NCI-H2196 treated with DMSO at 0.1 percent for 48 hours (cell line): ENCODE results near the gene ETFB.

Experiments
- DNase-seq: peaks from one replicate; lab custom pipeline; 2025; ENCODE audit not compliant: unreplicated experiment; lab: John Stamatoyannopoulos, UW

ETFB gene

DNA sequence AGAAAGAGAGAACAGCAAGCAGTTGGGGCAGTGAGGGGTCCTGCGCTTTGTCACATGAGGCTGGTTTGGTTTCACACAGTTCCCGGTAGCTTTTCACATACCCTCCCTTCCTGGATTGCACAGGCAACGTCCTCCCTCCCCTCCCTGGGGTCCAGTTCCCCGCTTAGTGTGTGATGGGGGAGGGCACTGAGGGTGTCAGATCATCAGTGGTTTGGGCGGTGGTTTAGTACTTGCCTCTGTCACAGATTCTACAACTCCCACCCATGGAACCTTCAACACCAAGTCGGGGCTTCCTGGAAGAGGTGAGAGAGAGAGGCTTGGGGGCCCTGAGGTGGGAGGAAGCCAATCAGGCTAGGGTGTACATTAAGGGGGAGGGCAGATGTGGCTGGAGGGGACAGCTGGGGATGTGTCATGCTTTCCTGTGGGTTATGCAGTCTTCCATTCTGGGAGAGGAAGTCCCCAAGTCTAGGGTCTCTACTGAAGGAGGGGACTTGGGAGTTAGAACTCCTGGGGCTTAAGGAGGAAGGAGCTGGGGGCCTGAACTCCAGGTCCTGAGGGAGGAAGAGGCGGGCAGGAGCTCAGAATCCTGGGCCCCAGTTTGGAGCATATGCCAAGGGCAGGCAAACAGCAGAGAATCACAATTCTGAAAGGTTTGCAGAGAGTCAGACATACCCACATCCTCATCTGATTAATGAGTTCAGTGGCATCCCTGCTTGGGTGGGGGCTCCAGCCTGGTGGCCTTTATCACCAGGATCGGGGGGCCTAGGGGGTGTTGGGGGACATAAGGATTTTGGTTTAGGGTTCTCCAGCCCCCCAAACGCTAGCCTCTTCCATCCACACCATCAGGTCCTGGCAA, 6.7 kb upstream of the ETFB start, which contains the start of gene NKG7:
TSS of gene NKG7 (minus strand) at position 6 of the 856 bp plus-strand sequence. CDS start 119 bp downstream, outside the sequence.
- no peak for DNase-seq

DNA sequence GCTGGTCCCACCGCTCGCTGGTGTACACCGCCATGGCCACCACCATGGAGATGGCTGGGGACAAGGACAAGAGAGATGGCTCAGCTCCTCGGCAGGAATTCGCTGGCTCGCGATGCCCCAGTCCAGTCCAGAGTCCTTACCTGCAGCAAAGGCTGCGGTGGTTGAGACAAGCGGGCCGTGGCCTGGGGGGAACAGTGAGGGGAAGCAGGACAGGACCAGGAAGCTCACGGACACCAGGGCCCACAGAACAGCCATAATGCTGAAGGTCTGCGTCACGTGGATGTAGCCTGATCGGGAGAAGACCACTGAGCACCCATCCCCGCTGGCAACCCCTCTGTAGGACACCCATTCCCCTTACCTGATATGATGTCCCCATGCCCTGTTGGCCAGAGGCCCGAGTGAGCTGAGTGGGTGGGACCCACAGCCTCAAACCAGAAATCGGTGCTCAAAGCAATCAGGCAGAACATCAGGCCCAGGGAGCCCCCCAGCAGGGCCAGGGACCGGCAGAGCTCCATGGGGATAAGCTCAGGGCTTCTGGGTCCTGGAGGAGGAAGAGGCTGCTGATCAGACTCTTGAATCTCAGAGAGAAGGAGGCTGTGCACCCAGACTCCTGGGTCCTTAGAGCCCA, 5.9 kb upstream of the ETFB start:
- DNase-seq = no peak

DNA sequence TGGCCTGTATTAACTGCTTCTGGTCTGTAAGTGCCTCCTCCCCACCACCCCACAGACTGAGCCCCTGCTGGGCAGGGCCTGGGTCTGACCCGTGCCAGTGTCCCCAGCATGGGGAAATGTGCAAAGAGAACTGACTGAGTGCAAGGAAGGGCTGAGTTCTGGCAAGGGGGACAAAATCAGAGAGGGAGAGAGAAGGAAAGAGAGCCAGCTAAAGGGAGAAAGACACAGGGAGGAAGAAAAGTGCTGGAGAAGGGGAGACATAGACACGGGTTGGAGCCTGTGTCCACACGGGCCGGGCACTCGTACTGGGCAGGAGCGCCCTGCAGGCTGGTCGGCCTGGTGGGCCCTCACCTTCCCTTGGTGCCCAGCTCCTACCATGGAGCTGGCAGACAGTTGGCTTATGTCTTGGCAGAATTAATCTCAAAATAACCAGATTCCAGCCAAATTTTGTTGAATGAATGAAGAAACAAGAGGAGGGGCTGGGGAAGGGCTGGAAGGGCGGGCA, 5.0 kb upstream of the ETFB start:
- DNase-seq = no peak

DNA sequence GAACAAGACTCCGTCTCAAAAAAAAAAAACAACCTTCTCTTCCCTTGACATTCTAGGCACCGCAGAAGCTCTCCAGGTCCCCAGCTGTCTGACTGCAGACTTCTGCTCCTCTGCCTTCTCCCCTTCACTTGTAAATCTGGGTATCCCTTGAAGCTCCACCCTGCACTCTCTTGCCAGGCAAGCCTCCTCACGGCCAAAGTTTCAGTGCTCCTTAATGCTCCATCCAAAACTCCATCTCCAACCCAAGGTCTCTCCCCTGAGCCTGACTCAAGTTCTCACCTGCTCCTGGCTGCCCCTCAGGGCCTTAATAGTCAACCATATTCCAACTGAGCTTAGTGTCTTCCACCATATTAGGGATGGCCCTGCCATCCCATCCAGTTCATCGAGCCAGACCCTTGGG, 4.0 kb upstream of the ETFB start:
- no peak for DNase-seq

DNA sequence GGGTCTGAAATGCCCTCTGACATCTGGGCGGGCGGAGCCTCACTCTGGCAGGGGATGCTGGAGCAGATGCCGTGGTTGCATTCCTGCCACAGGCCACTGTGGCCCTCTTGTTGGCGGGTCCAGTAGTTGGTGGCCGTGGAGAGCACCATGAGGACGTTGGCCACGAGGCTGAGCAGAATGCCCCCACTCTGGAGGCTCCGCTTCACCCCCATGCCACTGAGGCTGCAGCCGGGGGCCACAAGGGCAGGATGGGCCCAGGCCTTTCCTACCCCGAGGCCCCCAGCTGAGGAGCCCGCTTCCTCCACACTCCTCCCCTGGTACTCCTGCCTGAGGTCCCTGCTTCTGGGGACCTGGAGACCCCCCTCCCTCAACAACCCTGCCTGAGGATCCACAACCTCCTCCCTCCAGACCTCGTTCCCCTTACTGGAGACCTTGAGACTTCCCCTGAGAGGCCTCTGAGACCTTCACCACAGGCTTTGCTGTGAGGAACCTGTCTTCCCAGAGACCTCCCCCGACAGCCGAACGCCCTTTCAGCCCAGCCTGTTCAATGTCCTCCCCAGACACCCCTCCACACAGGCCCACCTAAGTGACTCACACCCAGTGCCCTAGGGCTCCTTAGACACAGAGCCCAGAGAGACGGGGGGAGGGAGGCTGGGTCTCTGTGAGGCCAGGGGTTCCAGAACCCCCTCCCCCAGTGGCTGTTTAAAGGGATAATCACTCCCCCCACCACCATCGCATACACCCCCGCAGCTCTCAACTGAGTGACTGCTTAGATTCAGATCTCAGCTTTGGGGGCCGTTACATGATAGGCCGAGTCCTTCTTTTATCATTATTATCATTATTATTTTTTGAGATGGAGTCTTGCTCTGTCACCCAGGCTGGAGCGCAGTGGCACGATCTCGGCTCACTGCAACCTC, 2.4 kb upstream of the ETFB start, which contains the start of gene CLDND2:
TSS of gene CLDND2 (minus strand) at position 638 of the 917 bp plus-strand sequence. CDS start at position 212, 426 bp downstream.
- DNase-seq = no peak

DNA sequence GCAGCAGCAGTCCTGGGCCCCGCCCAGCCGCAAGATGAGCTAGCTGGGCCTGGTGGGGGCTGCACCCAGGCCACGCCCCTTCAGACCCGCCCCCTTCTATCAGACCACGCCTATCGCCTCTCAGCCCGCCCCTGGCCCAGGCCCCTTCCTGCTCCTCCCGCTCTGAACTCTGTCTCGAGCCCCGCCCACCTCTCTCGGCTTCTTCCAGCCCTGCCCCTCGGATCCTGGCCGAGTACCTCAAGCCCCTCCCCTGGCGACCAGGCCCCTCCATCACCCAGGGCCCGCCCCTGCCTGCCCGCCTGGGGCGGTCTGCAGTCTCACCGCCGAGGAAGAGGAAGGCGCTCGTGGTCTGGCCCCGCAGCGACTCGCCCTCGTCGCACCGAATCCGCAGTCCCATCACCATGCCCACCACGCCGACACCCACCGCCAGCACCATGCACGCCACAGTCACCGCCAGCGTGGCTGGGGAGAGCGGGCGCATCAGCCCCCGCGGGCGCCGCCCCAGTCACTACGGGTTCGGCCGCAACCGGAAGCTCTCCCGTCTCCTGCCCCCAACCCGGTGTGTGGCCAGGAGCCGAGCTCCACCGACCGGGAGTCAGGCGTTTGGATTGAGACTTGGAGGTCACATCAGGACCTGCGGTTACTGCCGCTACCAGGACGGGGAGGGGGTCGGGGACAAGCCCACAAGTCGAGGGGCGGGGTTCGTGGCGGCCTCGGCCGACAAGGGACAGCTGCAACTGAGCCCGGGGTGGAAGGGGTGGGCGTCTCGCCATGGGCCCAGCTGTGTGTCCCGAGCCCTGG, 1.6 kb upstream of the ETFB start:
- no peak for DNase-seq

DNA sequence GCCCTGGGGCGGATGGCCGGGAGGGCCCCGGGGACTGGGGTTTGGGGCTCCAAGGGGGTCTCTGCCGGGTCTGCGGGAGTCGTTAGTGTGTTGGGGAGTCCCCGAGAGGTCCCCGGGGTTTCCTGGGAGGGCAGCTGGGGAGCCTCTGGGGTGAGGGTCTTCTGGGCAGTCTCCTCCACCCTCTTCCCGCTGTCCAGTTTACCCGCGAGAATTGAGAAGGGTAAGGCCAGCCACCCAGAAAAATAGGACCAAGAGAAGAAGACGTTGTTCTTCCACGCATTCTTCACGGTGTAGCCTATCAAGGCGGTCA, 1.0 kb upstream of the ETFB start:
- no peak for DNase-seq

DNA sequence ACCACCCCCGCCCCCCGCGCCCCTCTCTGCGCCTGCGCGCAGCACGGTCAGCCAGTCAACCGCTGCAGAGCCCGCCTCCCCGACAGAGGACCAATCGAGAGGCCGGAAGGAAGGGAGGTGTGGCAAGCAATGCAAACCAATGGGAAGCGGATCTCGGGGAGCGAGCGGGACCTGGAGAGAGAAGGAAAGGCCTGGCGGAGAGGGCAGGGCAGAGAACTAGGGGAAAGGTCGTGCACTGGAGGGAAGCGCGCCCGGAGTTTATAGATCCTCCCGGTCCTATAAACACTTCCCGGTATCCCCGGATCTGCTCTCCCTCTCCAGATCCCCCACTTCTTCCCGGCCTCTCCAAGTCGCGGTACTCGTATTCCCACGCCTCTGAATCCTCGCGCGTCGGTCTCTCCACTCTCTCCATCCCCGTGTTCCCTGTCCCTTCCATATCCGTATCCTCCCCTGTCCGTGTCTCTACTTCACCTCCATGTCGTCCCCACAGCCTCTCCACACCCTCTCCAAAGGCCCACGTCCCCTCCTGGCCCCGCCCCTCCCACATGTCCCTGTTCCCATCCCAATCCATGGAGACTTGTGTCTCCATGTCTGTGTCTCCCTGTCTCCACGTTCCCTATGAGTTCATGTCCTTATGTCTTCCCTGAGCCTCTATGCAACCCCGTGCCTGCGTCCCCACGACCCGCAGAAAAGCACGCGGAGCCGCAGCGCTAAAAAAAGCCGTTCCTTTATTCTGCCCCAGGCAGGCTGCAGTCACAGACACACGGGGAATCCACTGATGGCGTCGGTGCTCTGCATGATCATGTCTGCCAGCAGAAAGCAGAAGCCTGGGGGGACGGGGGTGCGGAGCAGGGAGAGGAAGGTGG, 434 bp upstream of the ETFB start:
- DNase-seq = no peak

DNA sequence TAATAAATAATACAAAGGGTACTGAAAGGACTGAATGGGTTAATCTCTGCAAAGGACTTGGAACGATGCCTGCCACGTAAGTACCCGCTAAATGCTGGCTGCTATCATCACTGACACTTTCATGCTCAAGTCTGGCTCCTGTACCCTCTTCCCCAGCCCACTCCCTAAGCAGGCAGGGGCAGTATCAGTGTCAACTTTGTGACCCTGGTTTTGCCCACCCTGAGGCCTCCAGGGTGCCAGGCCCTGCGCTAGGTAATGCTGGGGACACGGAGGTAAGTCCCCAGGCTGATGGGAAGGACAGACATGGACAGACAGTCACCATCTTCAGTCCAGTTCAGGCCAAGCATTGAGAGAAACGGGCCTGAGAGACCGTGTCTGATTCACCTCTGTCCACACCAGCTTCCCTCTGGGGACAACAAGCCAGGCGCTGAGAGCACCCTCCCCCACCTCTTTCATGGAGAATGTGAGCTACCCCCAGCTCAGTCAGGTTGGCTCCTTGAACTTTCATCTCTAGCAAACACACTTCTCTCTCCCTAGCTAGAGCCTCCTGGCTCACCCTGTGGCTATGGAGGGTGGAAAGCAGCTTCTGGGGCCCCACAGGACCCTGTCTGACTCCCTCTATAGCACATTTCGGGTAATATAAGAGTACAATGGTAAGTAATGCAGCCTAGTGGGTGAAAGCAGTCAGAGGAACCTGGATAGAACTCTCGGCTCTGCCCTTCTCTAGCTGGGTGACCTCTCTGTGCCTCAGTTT, 800 bp downstream of the ETFB start:
- no peak for DNase-seq

DNA sequence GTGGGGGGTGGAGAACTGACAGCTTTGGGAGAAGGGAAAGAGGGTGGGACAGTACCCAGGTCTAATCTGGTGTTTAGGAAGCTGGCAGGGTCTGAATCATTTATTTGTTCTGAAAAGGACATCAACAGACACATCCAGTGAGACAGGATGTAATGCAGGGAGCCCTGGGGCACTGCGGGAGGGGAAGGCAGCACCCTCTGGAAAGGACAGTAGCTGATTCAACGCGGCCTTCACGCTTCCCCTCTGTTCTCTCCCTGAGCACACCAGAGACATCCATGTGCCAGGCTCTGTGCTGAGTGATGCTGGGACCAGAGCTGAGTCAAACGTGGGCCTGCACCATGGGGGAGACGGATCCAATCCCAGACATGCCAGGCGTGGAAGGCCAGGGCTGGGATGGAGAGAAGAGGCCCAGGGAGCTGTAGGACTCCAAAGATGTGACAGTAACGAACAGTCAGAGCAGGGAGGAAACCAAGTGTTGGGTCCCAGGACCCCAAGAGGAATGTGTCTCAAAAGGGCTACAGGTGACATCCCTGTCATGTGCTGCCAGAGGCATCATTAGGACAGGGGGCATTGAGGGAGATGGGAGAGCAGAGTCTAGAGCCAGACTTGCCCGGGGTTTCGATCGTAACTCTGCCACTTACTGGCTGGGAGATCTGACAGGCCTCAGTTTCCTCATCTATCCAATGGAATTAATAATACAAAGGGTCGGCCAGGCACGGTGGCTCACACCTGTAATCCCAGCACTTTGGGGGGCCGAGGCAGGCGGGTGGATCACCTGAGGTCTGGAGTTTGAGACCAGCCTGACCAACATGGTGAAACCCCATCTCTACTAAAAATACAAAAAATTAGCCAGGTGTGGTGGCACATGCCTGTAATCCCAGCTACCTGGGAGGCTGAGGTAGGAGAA, 1.7 kb downstream of the ETFB start:
- DNase-seq = no peak

DNA sequence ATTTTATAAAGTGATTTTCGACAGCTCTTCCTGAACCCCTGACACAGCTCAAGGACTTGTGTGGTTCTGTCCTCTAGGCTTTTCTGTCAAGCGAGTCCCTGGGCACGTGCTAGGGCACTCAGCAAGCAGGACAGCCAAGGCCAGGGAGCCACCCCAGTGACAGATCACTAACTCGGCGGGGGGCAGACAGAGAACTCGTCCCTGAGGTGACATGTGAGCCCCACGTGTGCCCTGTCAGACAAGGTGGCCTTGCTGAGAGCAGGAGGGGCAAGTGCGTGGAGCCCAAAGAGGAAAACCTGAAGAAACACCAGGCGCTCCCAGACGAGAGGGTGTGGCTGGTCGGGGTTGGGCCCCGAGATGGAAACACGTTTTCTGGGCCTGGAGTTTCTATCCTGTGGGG, 4.9 kb downstream of the ETFB start:
- DNase-seq = no peak

DNA sequence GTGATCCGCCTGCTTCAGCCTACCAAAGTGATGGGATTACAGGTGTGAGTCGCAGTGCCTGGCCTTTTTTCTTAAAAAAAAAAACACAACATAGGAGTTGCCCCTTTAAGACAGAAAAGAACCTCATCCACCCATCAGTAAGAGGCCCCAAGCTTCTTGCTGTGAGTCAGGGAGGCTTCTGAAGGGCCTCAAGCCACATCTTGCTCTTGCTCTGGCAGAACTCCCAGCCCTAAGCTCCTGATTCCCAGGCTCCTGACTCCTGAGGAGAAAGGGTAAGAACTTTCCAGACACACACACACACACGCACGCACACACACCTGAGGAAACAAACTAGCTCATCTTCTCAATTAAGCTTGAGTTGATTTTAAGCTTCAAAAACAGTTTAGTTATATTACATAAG, 6.9 kb downstream of the ETFB start:
- no peak for DNase-seq

DNA sequence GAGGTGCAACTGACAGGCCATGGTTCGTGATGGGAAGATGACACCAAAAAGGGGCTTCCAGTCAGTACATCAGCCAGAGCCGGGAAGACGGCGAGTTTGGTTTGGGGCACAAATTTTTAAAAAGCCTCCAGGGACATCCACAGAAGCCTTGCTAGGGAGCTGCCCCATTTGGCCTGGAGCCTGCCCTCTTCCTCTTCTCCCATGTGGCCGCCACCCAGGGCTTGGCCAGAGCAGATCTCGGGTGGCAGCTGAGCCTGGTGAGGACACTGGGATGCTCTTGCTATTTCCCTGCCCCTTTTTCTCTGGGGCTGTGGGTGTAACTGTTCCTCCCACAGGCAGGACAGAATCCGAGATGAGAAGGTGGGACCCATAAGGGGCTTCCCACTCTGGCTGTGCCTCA, 8.2 kb downstream of the ETFB start:
- DNase-seq = no peak

DNA sequence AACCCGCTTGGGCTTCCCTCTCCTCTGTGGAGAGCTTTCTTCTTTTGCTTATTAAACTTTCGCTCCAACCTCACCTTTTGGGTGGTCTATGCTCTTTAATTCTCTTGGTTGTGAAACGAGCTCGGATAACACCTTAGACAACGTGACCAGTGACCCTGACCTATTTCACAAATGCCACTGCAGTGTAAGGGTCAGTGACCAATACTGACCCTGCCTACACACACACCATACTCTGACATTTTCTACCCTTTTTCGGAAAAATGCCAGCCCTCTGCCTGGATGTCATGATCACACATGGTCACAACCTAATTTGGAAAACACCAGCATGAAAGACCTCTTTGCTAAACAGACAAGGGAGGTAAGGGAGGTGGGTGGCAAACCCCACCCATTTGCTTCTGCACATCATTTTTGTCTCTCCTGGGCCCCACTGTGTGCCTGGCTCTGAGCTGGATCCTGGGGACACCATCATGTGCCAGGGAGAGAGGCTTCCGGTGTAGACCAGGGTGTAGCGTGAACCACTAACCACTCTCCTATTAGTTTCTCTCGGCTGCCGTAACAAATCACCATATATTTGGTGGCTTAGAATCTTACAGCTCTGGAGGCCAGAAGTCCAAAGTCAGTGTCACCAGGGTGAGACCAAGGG, 9.9 kb downstream of the ETFB start:
- no peak for DNase-seq

DNA sequence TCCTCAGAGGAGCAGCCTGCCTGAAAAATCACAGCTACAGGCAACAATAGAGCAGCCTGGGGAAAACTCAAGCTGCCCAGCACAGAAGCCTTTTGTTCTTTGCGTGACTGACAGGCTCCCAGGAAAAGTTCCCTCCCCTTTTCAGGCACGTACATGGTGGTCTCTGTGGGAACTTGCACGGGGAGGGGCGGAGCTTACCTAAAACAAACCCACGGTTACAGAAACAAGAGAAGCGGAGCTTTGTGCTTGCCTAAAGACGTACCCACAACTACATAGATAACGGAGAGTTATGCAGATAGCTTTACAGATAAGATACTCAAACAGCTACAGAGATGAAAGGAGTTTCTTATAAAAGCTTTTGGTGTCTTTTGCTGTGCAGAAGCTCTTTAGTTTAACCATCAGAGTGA, 11.4 kb downstream of the ETFB start:
- no peak for DNase-seq

DNA sequence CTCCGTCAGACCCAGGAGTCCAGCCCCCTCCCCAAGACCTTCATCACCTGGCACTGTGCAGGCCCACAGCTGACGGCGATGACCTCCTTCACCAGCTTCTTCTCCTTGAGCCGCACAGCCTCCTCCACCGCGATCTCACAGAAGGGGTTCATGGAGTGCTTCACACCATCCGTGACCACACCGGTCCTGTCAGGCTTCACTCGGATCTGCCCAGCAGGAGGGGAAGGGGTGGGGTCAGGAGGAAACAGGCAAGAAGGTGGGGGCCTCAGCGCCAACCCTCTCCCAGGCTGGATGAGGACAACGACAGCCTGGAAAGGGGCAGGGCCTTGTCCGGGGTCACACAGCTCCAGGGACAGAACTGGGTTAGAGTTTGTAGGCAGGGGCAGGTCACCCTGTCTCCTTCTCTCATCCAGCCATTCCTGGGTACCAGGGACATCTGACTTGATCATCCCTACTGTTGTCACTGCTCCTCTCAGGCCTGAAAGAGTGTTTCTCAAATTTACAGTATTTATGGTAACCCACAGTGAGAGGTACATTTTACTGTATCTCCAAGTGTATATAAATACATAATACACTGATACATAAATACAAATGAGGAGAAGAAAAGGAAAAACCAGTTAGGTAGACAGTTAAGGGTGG, 12.0 kb downstream of the ETFB start:
- no peak for DNase-seq
